ENCODE measurements around the gene CFAP90. TPM values are rescaled to one million over a fixed set of nuclear protein-coding genes. Genes with fewer than 3 reads are reported as not detected.
A peak's percentile ranks its signal among the peaks of the same experiment; 100 is the strongest.

CFAP90 gene
- polyA plus RNA-seq, 2 of the 4 experiments (the other 2 are of a cell fraction): 0.17 to 0.25 TPM

DNA sequence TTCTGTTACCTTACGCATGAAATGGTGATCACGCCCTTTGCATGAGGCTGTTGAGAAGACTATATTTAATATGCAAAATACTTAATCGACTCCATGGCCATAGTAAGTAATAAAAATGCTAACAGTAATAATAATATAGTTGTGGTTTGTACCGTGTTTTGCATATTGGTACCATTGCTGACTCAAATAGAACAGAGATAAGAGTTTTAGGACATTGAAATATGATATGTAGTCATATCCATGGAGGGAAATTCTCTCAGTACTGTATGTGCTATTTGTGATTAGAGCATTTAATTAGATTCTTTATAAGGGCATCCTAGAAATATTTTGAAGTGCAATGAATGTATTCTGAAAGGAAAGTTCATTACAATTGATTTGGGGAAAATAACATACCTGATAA is 41.9 kb downstream of the CFAP90 start:
- Histone ChIP-seq H3K4me2 (no peak overlapping the region), H3K9me3 (no peaks in the 10 kb centered on the region), H3K4me3 (no peak overlapping the region), H3K27ac (no peak overlapping the region), H3K4me1 (no peaks in the 10 kb centered on the region)
- no peak for DNase-seq (ENCODE audit: low read depth in 1 of 2, low spot score in 1 of 2)
- no peak for ATAC-seq
- POLR2A ChIA-PET: no interaction called here
- FAIRE-seq: no peak
- CTCF ChIA-PET: no interaction called here
- TF ChIP-seq SREBF2 (IDR thresholded peaks at IDR 0.05) (no peak), CBX2 (IDR thresholded peaks at IDR 0.05; ENCODE audit: borderline replicate concordance, low read depth) (no peak), POLR2AphosphoS2 (conservative IDR thresholded peaks at IDR 0.05; ENCODE audit: low read length) (no peak), TFCP2L1 (CRISPR knock-in tag; IDR thresholded peaks at IDR 0.05) (no peak), MAFK (IDR thresholded peaks at IDR 0.05; ENCODE audit: partially characterized antibody) (no peak), RNF2 (IDR thresholded peaks at IDR 0.05; ENCODE audit: borderline replicate concordance, low read depth) (no peak), CHD4 (IDR thresholded peaks at IDR 0.05; ENCODE audit: borderline replicate concordance) (no peak), KDM5A (IDR thresholded peaks at IDR 0.05) (no peak), HOXA7 (CRISPR knock-in tag; IDR thresholded peaks at IDR 0.05) (no peak), RFX5 (IDR thresholded peaks at IDR 0.05) (no peak)
- TF ChIP-seq, protein P1, sequence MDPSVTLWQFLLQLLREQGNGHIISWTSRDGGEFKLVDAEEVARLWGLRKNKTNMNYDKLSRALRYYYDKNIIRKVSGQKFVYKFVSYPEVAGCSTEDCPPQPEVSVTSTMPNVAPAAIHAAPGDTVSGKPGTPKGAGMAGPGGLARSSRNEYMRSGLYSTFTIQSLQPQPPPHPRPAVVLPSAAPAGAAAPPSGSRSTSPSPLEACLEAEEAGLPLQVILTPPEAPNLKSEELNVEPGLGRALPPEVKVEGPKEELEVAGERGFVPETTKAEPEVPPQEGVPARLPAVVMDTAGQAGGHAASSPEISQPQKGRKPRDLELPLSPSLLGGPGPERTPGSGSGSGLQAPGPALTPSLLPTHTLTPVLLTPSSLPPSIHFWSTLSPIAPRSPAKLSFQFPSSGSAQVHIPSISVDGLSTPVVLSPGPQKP (IDR thresholded peaks at IDR 0.05; ENCODE audit: low read depth, low read length): no peak
- TF ChIP-seq, protein P2, sequence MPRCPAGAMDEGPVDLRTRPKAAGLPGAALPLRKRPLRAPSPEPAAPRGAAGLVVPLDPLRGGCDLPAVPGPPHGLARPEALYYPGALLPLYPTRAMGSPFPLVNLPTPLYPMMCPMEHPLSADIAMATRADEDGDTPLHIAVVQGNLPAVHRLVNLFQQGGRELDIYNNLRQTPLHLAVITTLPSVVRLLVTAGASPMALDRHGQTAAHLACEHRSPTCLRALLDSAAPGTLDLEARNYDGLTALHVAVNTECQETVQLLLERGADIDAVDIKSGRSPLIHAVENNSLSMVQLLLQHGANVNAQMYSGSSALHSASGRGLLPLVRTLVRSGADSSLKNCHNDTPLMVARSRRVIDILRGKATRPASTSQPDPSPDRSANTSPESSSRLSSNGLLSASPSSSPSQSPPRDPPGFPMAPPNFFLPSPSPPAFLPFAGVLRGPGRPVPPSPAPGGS (IDR thresholded peaks at IDR 0.05): no peak
- WGBS (ENCODE audit: missing lambda C conversion rate): 31% methylated on average over 4 of the region's 4 CpGs

DNA sequence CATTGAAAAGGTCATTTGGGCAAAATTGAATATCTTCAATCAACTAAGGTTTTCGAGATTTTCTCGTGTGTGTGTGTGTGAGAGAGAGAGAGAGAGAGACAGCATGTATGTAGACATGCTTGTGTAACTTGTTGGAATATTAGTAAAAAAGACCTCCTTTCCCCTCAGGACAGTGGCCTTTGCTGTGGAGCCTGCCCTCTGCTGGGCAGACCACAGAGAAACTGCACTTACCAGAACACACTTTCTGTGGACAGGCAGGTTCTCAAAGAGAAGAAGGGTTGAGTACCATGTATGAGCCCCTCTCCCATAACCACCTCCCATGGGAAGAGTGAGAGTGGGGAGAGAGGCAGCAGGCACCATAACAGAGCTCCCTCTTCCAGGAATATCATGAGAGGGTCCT is 45.6 kb downstream of the CFAP90 start:
- ChIA-PET CTCF (interaction anchor here (1.5 kb wide), 1 partner anchor 11 kb away, joined by 4 read pairs; no protein-coding TSS in a partner anchor), POLR2A (no interaction called here)
- ATAC-seq (peak in 1 of 2 experiments; percentile 64; a peak in 2 of 6 replicates), DNase-seq (ENCODE audit: low read depth in 1 of 2, low spot score in 1 of 2) (no peak), FAIRE-seq (no peak)
- Histone ChIP-seq H3K4me2 (no peak overlapping the region), H3K27ac (no peak overlapping the region), H3K4me3 (no peak overlapping the region), H3K9me3 (no peaks in the 10 kb centered on the region), H3K4me1 (no peaks in the 10 kb centered on the region)
- TF ChIP-seq HDAC2 (IDR thresholded peaks at IDR 0.05) (no peak), RAD21 (conservative IDR thresholded peaks at IDR 0.05 in 1 of 2, IDR thresholded peaks at IDR 0.05 in 1 of 2) (peak in 1 of 2 experiments; percentile 17; a peak in 1 of 5 replicates)
- TF ChIP-seq, protein P3, sequence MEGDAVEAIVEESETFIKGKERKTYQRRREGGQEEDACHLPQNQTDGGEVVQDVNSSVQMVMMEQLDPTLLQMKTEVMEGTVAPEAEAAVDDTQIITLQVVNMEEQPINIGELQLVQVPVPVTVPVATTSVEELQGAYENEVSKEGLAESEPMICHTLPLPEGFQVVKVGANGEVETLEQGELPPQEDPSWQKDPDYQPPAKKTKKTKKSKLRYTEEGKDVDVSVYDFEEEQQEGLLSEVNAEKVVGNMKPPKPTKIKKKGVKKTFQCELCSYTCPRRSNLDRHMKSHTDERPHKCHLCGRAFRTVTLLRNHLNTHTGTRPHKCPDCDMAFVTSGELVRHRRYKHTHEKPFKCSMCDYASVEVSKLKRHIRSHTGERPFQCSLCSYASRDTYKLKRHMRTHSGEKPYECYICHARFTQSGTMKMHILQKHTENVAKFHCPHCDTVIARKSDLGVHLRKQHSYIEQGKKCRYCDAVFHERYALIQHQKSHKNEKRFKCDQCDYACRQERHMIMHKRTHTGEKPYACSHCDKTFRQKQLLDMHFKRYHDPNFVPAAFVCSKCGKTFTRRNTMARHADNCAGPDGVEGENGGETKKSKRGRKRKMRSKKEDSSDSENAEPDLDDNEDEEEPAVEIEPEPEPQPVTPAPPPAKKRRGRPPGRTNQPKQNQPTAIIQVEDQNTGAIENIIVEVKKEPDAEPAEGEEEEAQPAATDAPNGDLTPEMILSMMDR (IDR thresholded peaks at IDR 0.05): peak; percentile 9; the same call in 1 of the 3 replicates
- 12% methylated on average over 2 of the region's 2 CpGs for WGBS (ENCODE audit: missing lambda C conversion rate)

DNA sequence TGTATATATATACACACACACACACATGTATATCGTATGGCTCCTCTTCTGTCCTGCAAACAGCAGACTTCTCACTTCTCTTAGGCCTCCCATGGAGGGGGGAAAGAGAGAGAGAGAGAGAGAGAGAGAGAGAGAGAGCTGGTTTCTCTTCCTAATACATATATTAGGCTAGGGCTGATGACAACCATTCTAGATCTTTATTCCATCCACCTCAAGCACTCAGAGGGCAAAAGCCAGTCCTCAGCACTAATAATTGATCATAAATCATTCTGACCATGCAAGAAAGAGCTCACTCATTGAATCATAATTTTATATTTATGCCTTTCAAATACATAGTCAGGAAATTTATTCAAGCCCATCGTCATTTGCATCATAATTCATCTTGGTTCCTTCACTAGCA is 47.0 kb downstream of the CFAP90 start:
- FAIRE-seq (no peak), DNase-seq (ENCODE audit: low read depth in 1 of 2, low spot score in 1 of 2) (no peak), ATAC-seq (no peak)
- H3K4me1 ChIP-seq: no peaks in the 10 kb centered on the region
- no peak overlapping the region for H3K4me3 ChIP-seq
- 7% methylated on average over 2 of the region's 2 CpGs for WGBS (ENCODE audit: missing lambda C conversion rate)
- TF ChIP-seq FOSL2 (IDR thresholded peaks at IDR 0.05): no peak
- TF ChIP-seq FOSL2 (CRISPR knock-in tag; IDR thresholded peaks at IDR 0.05): no peak
- TF ChIP-seq, protein P4, sequence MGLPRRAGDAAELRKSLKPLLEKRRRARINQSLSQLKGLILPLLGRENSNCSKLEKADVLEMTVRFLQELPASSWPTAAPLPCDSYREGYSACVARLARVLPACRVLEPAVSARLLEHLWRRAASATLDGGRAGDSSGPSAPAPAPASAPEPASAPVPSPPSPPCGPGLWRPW (IDR thresholded peaks at IDR 0.05): no peak
- TF ChIP-seq PHF8 (IDR thresholded peaks at IDR 0.05; ENCODE audit: borderline replicate concordance, low read depth): no peak
- TF ChIP-seq JUN (IDR thresholded peaks at IDR 0.05): no peak
- TF ChIP-seq NPAS2 (CRISPR knock-in tag; IDR thresholded peaks at IDR 0.05; ENCODE audit: borderline replicate concordance): no peak
- TF ChIP-seq CBX8 (IDR thresholded peaks at IDR 0.05): no peak
- TF ChIP-seq NFE2L2 (conservative IDR thresholded peaks at IDR 0.05; ENCODE audit: low read length): no peak
- no peak for TF ChIP-seq ZSCAN20 (CRISPR knock-in tag; IDR thresholded peaks at IDR 0.05)
- TF ChIP-seq RAD21 (conservative IDR thresholded peaks at IDR 0.05 in 1 of 2, IDR thresholded peaks at IDR 0.05 in 1 of 2): no peak
- TF ChIP-seq, protein P1 (IDR thresholded peaks at IDR 0.05; ENCODE audit: low read depth, low read length): no peak
- TF ChIP-seq RARB (CRISPR knock-in tag; IDR thresholded peaks at IDR 0.05): no peak
- TF ChIP-seq, protein P5, sequence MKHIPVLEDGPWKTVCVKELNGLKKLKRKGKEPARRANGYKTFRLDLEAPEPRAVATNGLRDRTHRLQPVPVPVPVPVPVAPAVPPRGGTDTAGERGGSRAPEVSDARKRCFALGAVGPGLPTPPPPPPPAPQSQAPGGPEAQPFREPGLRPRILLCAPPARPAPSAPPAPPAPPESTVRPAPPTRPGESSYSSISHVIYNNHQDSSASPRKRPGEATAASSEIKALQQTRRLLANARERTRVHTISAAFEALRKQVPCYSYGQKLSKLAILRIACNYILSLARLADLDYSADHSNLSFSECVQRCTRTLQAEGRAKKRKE (CRISPR knock-in tag; IDR thresholded peaks at IDR 0.05; ENCODE audit: low read depth): no peak
- TF ChIP-seq HOXB13 (CRISPR knock-in tag; IDR thresholded peaks at IDR 0.05; ENCODE audit: low read depth): no peak
- TF ChIP-seq RCOR1 (IDR thresholded peaks at IDR 0.05; ENCODE audit: low read depth, low read length): no peak
- TF ChIP-seq EHF (CRISPR knock-in tag; IDR thresholded peaks at IDR 0.05): no peak
- H3K4me2 ChIP-seq: no peak overlapping the region
- CTCF ChIA-PET: interaction anchor here (1.0 to 1.6 kb wide), 2 partner anchors 12 to 49 kb away, joined by 3 to 10 read pairs; no protein-coding TSS in a partner anchor
- POLR2A ChIA-PET: no interaction called here
- H3K27ac ChIP-seq: no peak overlapping the region
- no peaks in the 10 kb centered on the region for H3K9me3 ChIP-seq
